ENCODE data around the gene CEND1. TPM values are rescaled to one million over a fixed set of nuclear protein-coding genes. Genes with fewer than 3 reads are reported as not detected.

CEND1 gene
- total and polyA plus RNA-seq, 2 of the 13 experiments (the other 11 are each of a cell fraction or from before 2014, with no cell fraction given), result not detected

DNA sequence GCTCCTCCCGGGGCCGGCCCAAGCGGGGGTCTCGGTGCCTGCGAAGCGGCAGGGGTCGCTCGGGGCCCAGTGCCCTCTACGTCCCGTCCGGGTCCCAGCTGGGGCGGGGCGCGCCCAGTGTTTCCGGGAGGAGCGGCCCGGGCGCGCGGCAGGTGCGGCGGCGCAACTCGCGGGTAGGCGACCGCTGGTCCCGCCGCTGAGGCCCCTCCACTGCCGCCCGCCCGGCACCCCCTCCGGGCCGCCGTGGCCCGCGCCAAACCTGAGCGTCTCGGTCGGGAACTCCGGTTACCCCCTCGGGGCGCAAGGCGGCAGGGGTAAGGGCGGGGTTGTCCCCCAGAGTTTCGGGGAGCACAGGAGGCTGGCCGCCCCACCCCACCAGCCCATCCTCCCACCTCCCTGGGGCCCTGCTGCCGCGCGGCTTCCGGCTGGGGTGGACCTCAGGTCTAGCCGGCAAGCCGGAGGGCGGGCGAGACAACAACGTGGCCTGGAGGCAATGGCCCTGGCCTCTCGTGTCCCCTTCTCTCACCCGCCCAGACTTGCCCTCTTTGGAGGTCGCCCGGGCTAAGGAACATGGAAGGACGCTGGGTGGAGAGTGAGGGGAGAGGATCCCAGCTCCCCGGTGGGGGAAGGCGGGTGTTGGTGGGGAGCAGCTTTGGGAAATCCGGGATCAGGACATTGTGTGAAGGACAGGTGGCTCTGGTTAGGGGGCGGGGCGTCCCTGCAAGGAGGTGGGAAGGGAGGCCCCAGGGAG lies 37.4 kb upstream of the CEND1 start (continued):
- TF ChIP-seq ZBTB7A (CRISPR knock-in tag; IDR thresholded peaks at IDR 0.05), result peak; percentile 79; the same call in 1 of the 2 replicates
- no peak for TF ChIP-seq ZNF670 (CRISPR knock-in tag; IDR thresholded peaks at IDR 0.05; ENCODE audit: borderline replicate concordance)
- no peak for TF ChIP-seq MATR3 (CRISPR knock-in tag; IDR thresholded peaks at IDR 0.05)
- TF ChIP-seq FOXM1 (CRISPR knock-in tag; IDR thresholded peaks at IDR 0.05), result no peak
- TF ChIP-seq, protein P1, sequence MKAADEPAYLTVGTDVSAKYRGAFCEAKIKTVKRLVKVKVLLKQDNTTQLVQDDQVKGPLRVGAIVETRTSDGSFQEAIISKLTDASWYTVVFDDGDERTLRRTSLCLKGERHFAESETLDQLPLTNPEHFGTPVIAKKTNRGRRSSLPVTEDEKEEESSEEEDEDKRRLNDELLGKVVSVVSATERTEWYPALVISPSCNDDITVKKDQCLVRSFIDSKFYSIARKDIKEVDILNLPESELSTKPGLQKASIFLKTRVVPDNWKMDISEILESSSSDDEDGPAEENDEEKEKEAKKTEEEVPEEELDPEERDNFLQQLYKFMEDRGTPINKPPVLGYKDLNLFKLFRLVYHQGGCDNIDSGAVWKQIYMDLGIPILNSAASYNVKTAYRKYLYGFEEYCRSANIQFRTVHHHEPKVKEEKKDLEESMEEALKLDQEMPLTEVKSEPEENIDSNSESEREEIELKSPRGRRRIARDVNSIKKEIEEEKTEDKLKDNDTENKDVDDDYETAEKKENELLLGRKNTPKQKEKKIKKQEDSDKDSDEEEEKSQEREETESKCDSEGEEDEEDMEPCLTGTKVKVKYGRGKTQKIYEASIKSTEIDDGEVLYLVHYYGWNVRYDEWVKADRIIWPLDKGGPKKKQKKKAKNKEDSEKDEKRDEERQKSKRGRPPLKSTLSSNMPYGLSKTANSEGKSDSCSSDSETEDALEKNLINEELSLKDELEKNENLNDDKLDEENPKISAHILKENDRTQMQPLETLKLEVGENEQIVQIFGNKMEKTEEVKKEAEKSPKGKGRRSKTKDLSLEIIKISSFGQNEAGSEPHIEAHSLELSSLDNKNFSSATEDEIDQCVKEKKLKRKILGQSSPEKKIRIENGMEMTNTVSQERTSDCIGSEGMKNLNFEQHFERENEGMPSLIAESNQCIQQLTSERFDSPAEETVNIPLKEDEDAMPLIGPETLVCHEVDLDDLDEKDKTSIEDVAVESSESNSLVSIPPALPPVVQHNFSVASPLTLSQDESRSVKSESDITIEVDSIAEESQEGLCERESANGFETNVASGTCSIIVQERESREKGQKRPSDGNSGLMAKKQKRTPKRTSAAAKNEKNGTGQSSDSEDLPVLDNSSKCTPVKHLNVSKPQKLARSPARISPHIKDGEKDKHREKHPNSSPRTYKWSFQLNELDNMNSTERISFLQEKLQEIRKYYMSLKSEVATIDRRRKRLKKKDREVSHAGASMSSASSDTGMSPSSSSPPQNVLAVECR (CRISPR knock-in tag; IDR thresholded peaks at IDR 0.05; ENCODE audit: borderline replicate concordance), result peak; percentile 96
- no peak for TF ChIP-seq ZNF549 (CRISPR knock-in tag; IDR thresholded peaks at IDR 0.05)
- TF ChIP-seq ERF (CRISPR knock-in tag; IDR thresholded peaks at IDR 0.05), result peak; percentile 23
- TF ChIP-seq ZNF841 (CRISPR knock-in tag; IDR thresholded peaks at IDR 0.05; ENCODE audit: borderline replicate concordance), result no peak
- TF ChIP-seq RBM22 (optimal IDR thresholded peaks at IDR 0.05; ENCODE audit: low read length), result no peak
- peak; percentile 29; the same call in 1 of the 2 replicates for TF ChIP-seq FOSL2 (CRISPR knock-in tag; IDR thresholded peaks at IDR 0.05)
- TF ChIP-seq NR2F2 (IDR thresholded peaks at IDR 0.05; ENCODE audit: borderline replicate concordance, low read depth), result no peak
- peak; percentile 63; the same call in 1 of the 2 replicates for TF ChIP-seq REPIN1 (CRISPR knock-in tag; IDR thresholded peaks at IDR 0.05; ENCODE audit: borderline replicate concordance, low read depth)
- peak; percentile 55 for TF ChIP-seq ZMYM3 (CRISPR knock-in tag; IDR thresholded peaks at IDR 0.05)
- TF ChIP-seq SP4 (CRISPR knock-in tag; IDR thresholded peaks at IDR 0.05), result peak; percentile 70
- TF ChIP-seq, protein P2, sequence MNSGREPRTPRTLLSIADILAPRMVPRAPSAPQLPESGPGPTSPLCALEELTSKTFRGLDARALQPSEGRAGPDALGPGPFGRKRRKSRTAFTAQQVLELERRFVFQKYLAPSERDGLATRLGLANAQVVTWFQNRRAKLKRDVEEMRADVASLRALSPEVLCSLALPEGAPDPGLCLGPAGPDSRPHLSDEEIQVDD (CRISPR knock-in tag; IDR thresholded peaks at IDR 0.05; ENCODE audit: borderline replicate concordance), result peak; percentile 77; the same call in 1 of the 2 replicates
- TF ChIP-seq, protein P3, sequence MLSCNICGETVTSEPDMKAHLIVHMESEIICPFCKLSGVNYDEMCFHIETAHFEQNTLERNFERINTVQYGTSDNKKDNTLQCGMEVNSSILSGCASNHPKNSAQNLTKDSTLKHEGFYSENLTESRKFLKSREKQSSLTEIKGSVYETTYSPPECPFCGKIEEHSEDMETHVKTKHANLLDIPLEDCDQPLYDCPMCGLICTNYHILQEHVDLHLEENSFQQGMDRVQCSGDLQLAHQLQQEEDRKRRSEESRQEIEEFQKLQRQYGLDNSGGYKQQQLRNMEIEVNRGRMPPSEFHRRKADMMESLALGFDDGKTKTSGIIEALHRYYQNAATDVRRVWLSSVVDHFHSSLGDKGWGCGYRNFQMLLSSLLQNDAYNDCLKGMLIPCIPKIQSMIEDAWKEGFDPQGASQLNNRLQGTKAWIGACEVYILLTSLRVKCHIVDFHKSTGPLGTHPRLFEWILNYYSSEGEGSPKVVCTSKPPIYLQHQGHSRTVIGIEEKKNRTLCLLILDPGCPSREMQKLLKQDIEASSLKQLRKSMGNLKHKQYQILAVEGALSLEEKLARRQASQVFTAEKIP (CRISPR knock-in tag; IDR thresholded peaks at IDR 0.05; ENCODE audit: borderline replicate concordance), result no peak
- peak; percentile 38; the same call in 1 of the 2 replicates for TF ChIP-seq ZBTB42 (CRISPR knock-in tag; IDR thresholded peaks at IDR 0.05)
- TF ChIP-seq RARG (CRISPR knock-in tag; IDR thresholded peaks at IDR 0.05; ENCODE audit: low read depth), result no peak
- TF ChIP-seq GLI4 (CRISPR knock-in tag; IDR thresholded peaks at IDR 0.05; ENCODE audit: borderline replicate concordance), result 0 out of 2 replicates have a peak, but pooled peaks have one; percentile 36
- TF ChIP-seq NR2F6 (IDR thresholded peaks at IDR 0.05), result no peak
- peak; percentile 45 for TF ChIP-seq NR2F6 (CRISPR knock-in tag; IDR thresholded peaks at IDR 0.05)
- peak; percentile 65; the same call in 1 of the 2 replicates for TF ChIP-seq MEF2D (CRISPR knock-in tag; IDR thresholded peaks at IDR 0.05)
- TF ChIP-seq ZNF839 (CRISPR knock-in tag; IDR thresholded peaks at IDR 0.05; ENCODE audit: borderline replicate concordance), result no peak

Data from HepG2 (cell line).